ENCODE measurements around the gene DAB1.
A peak's percentile ranks its signal among the peaks of the same experiment; 100 is the strongest.

- TF ChIP-seq, protein P1, sequence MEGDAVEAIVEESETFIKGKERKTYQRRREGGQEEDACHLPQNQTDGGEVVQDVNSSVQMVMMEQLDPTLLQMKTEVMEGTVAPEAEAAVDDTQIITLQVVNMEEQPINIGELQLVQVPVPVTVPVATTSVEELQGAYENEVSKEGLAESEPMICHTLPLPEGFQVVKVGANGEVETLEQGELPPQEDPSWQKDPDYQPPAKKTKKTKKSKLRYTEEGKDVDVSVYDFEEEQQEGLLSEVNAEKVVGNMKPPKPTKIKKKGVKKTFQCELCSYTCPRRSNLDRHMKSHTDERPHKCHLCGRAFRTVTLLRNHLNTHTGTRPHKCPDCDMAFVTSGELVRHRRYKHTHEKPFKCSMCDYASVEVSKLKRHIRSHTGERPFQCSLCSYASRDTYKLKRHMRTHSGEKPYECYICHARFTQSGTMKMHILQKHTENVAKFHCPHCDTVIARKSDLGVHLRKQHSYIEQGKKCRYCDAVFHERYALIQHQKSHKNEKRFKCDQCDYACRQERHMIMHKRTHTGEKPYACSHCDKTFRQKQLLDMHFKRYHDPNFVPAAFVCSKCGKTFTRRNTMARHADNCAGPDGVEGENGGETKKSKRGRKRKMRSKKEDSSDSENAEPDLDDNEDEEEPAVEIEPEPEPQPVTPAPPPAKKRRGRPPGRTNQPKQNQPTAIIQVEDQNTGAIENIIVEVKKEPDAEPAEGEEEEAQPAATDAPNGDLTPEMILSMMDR (IDR thresholded peaks at IDR 0.05; ENCODE audit: low read length) = peak; percentile 40; the same call in 1 of the 2 replicates
- TF ChIP-seq EZH2 (IDR thresholded peaks at IDR 0.05; ENCODE audit: borderline replicate concordance, low read length) = no peak
These were observed 406.1 kb downstream of the DAB1 start for GRCh38 chr1:57017717-57018116.

Measured in OCI-LY1 (cell line).